HK-2 (cell line): Measurements from ENCODE around the gene MCRS1.
"Not testable (repeated sequence)": the region's sequence is repeated elsewhere in the genome, so short reads cannot be mapped to it uniquely, and the experiment has no call there.

Experiments
- DNase-seq: peaks from one replicate; pipeline ENCODE4 v3.0.0-alpha.2; 2018; ENCODE audit not compliant: unreplicated experiment

MCRS1 gene

GRCh38 chr12:49518914-49519573, 48.9 kb downstream of the MCRS1 start:
- no peak for DNase-seq

GRCh38 chr12:49515266-49515665, 52.7 kb downstream of the MCRS1 start:
- peak; percentile 47 for DNase-seq

DNA sequence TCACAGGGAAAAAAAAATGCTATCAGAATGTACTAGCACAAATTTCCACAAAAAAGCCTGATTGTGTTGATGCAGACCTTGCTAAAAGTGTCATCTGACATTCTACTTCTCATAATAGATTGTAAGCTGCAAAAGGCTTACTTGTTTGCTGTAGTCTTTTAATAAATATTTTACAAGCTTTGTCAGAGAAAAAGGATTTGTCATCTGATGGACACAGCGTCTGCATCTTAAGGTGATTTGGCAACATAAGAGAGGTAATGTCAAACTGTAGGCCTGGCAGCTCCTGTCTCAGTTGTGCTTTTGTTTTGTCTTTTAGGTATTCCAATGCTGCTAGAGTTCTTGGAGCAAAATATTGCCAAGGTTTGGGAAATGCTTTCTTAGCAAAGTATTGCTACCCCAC, 55.4 kb downstream of the MCRS1 start:
- DNase-seq, result no peak

DNA sequence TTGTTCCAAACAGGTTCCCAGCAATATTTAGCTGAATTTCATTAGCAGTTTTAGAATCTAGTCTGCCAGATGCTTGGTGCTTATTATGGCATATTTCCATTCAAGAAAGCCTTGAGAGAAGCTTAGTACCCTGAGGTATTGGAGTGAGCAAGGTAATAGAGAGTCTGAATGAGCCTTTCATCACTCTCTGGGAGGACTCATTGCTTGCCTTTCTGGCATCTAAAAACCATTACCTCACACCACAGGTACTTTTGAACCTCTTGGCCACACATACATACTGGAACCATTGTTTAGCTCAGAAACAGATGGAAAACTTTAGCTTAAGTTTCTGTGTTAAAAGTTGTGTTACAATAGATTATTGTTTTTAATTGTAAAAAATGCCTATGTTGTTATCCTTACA, 56.5 kb downstream of the MCRS1 start:
- DNase-seq, result no peak

DNA sequence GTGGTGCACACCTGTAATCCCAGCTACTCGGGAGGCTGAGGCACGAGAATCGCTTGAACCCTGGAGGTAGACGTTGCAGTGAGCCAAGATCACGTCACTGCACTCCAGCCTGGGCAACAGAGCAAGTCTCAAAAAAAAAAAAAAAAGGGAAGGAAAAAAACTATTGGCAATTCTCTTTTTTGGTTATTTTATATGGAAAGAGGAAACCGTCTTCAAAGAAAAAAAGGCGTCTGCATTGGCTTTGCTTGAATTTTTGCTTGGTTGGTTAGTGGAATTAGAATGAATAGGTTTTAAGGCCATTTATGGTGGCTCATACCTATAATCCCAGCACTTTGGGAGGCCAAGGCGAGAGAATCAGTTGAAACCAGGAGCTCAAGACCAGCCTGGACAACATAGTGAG, 58.3 kb downstream of the MCRS1 start:
- not testable (repeated sequence) for DNase-seq
